Measurements from ENCODE around the gene ARHGAP25. TPM values are rescaled to one million over a fixed set of nuclear protein-coding genes. Genes with fewer than 3 reads are reported as not detected.

The ARHGAP25 gene
- total RNA-seq, 4 donors from 2014 or later, result 4.9 to 82.5 (median 8.7) TPM

- Histone ChIP-seq H3K4me3 (no peak overlapping the region), H3K9me3 (no peaks in the 10 kb centered on the region), H3K27ac (peak overlapping the region in 1 of 4 donors; percentile 5), H3K4me1 (peaks cover 0 to 15% (median 3%) of the 10 kb centered on the region in 4 donors), H3K27me3 (no peaks in the 10 kb centered on the region), H3K36me3 (no peaks in the 10 kb centered on the region)
- TF ChIP-seq CTCF (IDR thresholded peaks at IDR 0.05) (no peak), POLR2A (IDR thresholded peaks at IDR 0.05) (no peak)
- DNase-seq, result peak in 1 of 3 donors; percentile 13
Measured at GRCh38 chr2:68744366-68744912, 9.8 kb downstream of the ARHGAP25 start.

GRCh38 chr2:68745006-68745405 lies 10.4 kb downstream of the ARHGAP25 start:
- H3K27ac ChIP-seq, result peak overlapping the region in 1 of 4 donors; percentile 5
- peak in 1 of 3 donors; percentile 15 for DNase-seq
- no peak for TF ChIP-seq CTCF (IDR thresholded peaks at IDR 0.05)
- H3K9me3 ChIP-seq, result no peaks in the 10 kb centered on the region
- no peaks in the 10 kb centered on the region for H3K36me3 ChIP-seq
- no peak overlapping the region for H3K4me3 ChIP-seq
- H3K4me1 ChIP-seq, result peaks cover 0 to 12% (median 3%) of the 10 kb centered on the region in 4 donors
- H3K27me3 ChIP-seq, result no peaks in the 10 kb centered on the region

GRCh38 chr2:68746408-68746807 lies 11.8 kb downstream of the ARHGAP25 start:
- H3K9me3 ChIP-seq, result no peaks in the 10 kb centered on the region
- peak in 1 of 3 donors; percentile 12 for DNase-seq
- no peaks in the 10 kb centered on the region for H3K36me3 ChIP-seq
- H3K4me3 ChIP-seq, result no peak overlapping the region
- no peak overlapping the region for H3K27ac ChIP-seq
- H3K4me1 ChIP-seq, result peaks cover 0 to 6% (median 2%) of the 10 kb centered on the region in 4 donors
- no peaks in the 10 kb centered on the region for H3K27me3 ChIP-seq
- TF ChIP-seq POLR2A (IDR thresholded peaks at IDR 0.05) (no peak), CTCF (IDR thresholded peaks at IDR 0.05) (no peak)

- Histone ChIP-seq H3K27ac (peak overlapping the region in 1 of 4 donors; percentile 43), H3K4me1 (peaks cover 0 to 9% (median 0%) of the 10 kb centered on the region in 4 donors), H3K9me3 (no peaks in the 10 kb centered on the region), H3K27me3 (no peaks in the 10 kb centered on the region), H3K4me3 (no peak overlapping the region), H3K36me3 (no peaks in the 10 kb centered on the region)
- TF ChIP-seq CTCF (IDR thresholded peaks at IDR 0.05), result no peak
- no peak for TF ChIP-seq POLR2A (IDR thresholded peaks at IDR 0.05)
- DNase-seq, result peak in 1 of 3 donors; percentile 8
Measured at GRCh38 chr2:68747413-68747812, 12.8 kb downstream of the ARHGAP25 start.

GRCh38 chr2:68747900-68748299 lies 13.3 kb downstream of the ARHGAP25 start:
- DNase-seq, result peak in 1 of 3 donors; percentile 13
- no peak overlapping the region for H3K4me3 ChIP-seq
- no peak for TF ChIP-seq CTCF (IDR thresholded peaks at IDR 0.05)
- TF ChIP-seq POLR2A (IDR thresholded peaks at IDR 0.05), result no peak
- H3K27me3 ChIP-seq, result no peaks in the 10 kb centered on the region
- H3K9me3 ChIP-seq, result no peaks in the 10 kb centered on the region
- H3K36me3 ChIP-seq, result no peaks in the 10 kb centered on the region
- H3K4me1 ChIP-seq, result peaks cover 0 to 9% (median 0%) of the 10 kb centered on the region in 4 donors
- H3K27ac ChIP-seq, result peak overlapping the region in 1 of 4 donors; percentile 43
